Measurements from ENCODE around the gene FES.
A peak's percentile ranks its signal among the peaks of the same experiment; 100 is the strongest.

FES gene

GRCh38 chr15:90933301-90933700 lies 49.0 kb downstream of the FES start:
- no peak for DNase-seq

GRCh38 chr15:90934256-90934948 lies 50.1 kb downstream of the FES start:
- DNase-seq: peak; percentile 91

DNA sequence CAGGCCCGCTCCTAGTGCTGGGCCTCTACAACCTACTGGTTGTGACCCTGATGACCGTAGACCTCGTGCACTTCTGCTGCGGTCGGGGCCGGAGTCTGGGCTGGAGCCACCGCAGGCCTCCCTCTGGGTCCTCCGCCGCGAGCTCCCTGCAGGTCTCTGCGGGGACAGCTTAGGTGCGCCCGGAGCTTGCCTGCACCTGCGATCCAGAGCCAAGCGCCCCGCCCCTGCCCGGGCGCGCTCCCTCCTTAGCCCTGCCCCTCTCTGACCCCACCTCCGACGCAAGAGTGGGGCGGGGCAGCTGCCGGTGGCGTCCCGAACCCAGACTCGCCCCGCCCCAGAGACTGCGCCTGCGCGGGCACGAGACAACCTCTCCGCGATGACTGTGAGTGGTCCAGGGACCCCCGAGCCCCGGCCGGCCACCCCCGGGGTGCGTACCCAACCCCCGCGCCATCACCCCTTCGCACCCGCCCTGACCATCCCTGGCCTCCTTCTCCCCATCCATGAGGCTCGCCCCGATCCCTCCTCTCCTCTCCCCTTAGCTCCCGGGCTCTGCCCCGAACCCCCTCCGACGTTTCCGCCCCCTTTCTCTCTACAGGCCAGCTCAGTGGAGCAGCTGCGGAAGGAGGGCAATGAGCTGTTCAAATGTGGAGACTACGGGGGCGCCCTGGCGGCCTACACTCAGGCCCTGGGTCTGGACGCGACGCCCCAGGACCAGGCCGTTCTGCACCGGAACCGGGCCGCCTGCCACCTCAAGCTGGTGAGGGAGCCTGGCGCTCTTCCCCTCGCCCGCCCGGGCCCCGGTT lies 50.8 kb downstream of the FES start, which contains the start of gene UNC45A:
Gene UNC45A (plus strand): TSS at position 337 of the 803 bp plus-strand sequence. CDS start 40 bp downstream, at position 377.
- peak; percentile 99 for DNase-seq

DNA sequence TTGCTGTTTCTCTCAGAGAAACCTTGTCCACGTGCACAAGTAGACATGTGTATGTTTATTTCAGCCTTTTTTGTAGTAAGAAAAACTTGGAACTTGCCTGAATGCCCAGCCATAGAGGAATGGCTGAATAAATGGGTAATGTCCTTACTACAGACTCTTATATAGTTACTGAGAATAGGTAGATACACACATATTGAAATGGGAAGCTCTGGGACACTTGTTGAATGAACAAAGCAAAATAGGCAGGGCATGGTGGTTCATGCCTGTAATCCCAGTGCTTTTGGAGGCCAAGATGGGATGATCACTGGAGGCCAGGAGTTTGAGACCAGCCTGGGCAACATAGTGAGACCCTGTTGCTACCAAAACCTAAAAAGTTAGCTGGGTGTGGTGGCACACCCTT lies 52.5 kb downstream of the FES start:
- DNase-seq: no peak

DNA sequence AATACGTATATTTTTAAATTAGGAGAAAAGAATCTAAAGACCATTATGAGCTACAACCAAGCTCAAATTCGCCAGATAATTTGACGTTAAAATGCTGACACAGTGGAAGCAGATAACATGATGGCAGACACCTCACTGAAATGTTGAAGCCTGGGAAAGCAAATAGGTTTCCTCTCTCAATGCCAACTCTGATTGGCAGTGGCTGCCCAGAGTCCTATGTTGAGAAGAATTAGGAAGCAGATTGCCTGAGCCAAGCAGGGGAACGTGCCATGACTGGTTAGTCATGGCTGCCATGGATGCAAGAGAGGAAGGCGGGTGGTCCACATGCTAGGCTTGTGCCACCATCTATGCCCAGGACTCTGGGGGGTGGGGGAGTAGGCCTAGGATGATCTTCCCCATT lies 54.0 kb downstream of the FES start:
- no peak for DNase-seq

DNA sequence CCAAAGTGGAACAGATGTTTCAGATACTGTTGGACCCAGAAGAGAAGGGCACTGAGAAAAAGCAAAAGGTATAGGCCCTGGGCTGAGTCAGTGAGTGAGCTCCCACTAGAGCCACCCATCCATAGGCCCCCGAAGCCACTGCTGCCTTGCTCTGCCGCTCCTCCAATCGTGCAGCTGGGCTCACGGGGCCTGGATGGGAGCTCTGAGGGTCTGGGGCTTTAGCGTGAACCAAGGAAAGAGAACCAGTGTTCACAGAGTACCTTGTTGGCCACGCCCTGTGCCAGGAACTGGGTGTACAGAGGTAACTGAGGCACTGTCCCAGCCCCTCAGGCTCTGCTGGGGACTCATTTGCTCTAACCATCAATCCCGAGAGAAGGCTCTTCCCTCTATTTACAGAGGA lies 55.5 kb downstream of the FES start:
- no peak for DNase-seq

GRCh38 chr15:90941038-90941437 lies 56.7 kb downstream of the FES start:
- no peak for DNase-seq

DNA sequence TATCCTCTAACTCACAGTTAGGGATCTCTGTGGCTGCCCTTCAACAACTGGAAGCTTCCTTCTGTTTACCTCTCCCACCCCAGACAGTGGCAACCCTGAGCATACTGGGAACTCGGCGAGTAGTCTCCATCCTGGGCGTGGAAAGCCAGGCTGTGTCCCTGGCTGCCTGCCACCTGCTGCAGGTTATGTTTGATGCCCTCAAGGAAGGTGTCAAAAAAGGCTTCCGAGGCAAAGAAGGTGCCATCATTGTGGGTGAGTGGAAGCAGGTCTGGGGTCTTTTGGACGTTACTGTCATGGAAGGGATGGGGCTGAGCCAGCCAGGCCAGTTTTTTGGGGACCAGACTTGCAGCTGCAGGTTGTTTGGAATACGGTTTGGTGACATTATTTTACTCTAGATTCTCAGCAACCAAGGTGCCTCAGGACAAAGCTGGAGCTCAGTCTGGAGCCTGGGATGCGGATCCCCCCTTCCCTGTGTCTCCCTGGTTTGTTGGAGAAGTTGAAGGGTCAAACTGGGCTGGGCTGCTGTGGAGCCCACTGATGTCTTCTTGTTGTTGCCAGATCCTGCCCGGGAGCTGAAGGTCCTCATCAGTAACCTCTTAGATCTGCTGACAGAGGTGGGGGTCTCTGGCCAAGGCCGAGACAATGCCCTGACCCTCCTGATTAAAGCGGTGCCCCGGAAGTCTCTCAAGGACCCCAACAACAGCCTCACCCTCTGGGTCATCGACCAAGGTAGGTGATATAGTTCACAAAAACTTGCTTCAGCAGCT lies 58.2 kb downstream of the FES start:
- no peak for DNase-seq

DNA sequence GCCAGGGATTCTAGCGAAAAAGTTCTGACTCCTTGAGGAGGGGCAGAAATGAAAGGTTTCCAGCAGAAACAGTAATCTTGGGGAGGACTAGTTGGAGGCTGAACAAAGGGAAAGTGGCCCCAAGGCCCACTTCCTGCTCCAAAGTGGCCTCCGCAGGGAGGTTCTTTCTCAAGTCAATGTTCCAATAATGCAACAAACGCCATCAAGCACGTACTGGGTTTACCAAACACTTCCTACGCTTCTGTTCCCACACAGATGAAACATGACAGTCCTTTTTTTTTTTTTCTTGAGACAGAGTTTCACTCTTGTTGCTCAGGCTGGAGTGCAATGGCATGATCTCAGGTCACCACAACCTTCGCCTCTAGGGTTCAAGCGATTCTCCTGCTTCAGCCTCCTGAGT lies 60.8 kb downstream of the FES start:
- no peak for DNase-seq
